H9 (cell line): ENCODE data around the gene SLC30A7. TPM values are rescaled to one million over a fixed set of nuclear protein-coding genes. Genes with fewer than 3 reads are reported as not detected.

Experiments
- DNase-seq: peaks from one replicate; pipeline ENCODE4 v3.0.0-alpha.2; 2017
- H2AFZ ChIP-seq: one replicate; pipeline ENCODE4 v1.6.1; 2013; ENCODE audit warnings: mild to moderate bottlenecking, low read length, control low read depth, moderate library complexity
- H2AK5ac ChIP-seq: 2 replicates; pipeline ENCODE4 v1.6.1; 2013; ENCODE audit warnings: low read length, control low read depth, mixed read lengths; ENCODE audit not compliant: insufficient read length
- H2BK120ac ChIP-seq: one replicate; pipeline ENCODE4 v1.6.1; 2013; ENCODE audit warnings: low read depth, mild to moderate bottlenecking, low read length, control low read depth, inconsistent platforms; ENCODE audit not compliant: poor library complexity, severe bottlenecking
- H2BK12ac ChIP-seq: 2 replicates; pipeline ENCODE4 v1.6.1; 2013; ENCODE audit warnings: low read length, control low read depth, mixed read lengths, low read depth; ENCODE audit not compliant: insufficient read length
- H2BK15ac ChIP-seq: 2 replicates; pipeline ENCODE4 v1.6.1; 2013; ENCODE audit warnings: low read depth, low read length, control low read depth
- H2BK20ac ChIP-seq: one replicate; pipeline ENCODE4 v1.6.1; 2013; ENCODE audit warnings: low read depth, mild to moderate bottlenecking, low read length, control low read depth, inconsistent platforms; ENCODE audit not compliant: poor library complexity, severe bottlenecking
- H2BK5ac ChIP-seq: 2 replicates; pipeline ENCODE4 v1.6.1; 2013; ENCODE audit warnings: low read length, control low read depth, mixed read lengths; ENCODE audit not compliant: insufficient read length
- H3K14ac ChIP-seq: 2 replicates; pipeline ENCODE4 v1.6.1; 2013; ENCODE audit warnings: low read length, control low read depth; ENCODE audit not compliant: insufficient read depth
- H3K18ac ChIP-seq: 2 replicates; pipeline ENCODE4 v1.6.1; 2013; ENCODE audit warnings: low read depth, mild to moderate bottlenecking, mixed read lengths, low read length, control low read depth; ENCODE audit not compliant: insufficient read length
- H3K23ac ChIP-seq: 2 replicates; pipeline ENCODE4 v1.6.1; 2013; ENCODE audit warnings: low read length, control low read depth, mixed read lengths, low read depth; ENCODE audit not compliant: insufficient read length
- H3K23me2 ChIP-seq: 2 replicates; pipeline ENCODE4 v1.6.1; 2013; ENCODE audit warnings: low read depth, mild to moderate bottlenecking, mixed read lengths, low read length, control low read depth; ENCODE audit not compliant: insufficient read length, poor library complexity, severe bottlenecking
- H3K27ac ChIP-seq: 2 replicates; pipeline ENCODE4 v1.5.1; 2013; ENCODE audit warnings: low read length, control low read depth, mixed read lengths, low read depth; ENCODE audit not compliant: insufficient read length
- H3K27me3 ChIP-seq: 2 replicates; pipeline ENCODE4 v1.6.1; 2013; ENCODE audit warnings: low read length, control low read depth, inconsistent platforms; ENCODE audit not compliant: insufficient read depth
- H3K4ac ChIP-seq: 2 replicates; pipeline ENCODE4 v1.6.1; 2013; ENCODE audit warnings: low read depth, mild to moderate bottlenecking, control low read depth, inconsistent platforms, low read length, moderate library complexity
- H3K4me1 ChIP-seq: 2 replicates; pipeline ENCODE4 v1.6.1; 2013; ENCODE audit warnings: low read length, control low read depth, inconsistent platforms; ENCODE audit not compliant: insufficient read depth
- H3K4me2 ChIP-seq: 2 replicates; pipeline ENCODE4 v1.6.1; 2013; ENCODE audit warnings: low read length, control low read depth, mixed read lengths; ENCODE audit not compliant: insufficient read length, insufficient read depth
- H3K56ac ChIP-seq: 2 replicates; pipeline ENCODE4 v1.6.1; 2013; ENCODE audit warnings: low read depth, mild to moderate bottlenecking, mixed read lengths, low read length, control low read depth; ENCODE audit not compliant: insufficient read length
- H3K79me1 ChIP-seq: 2 replicates; pipeline ENCODE4 v1.6.1; 2013; ENCODE audit warnings: low read depth, mild to moderate bottlenecking, moderate library complexity, low read length, control low read depth, inconsistent platforms; ENCODE audit not compliant: insufficient read depth, poor library complexity, severe bottlenecking
- H3K79me2 ChIP-seq: 2 replicates; pipeline ENCODE4 v1.6.1; 2013; ENCODE audit warnings: low read length, control low read depth, inconsistent platforms; ENCODE audit not compliant: insufficient read depth
- H3K9ac ChIP-seq: 2 replicates; pipeline ENCODE4 v1.6.1; 2013; ENCODE audit warnings: low read length, control low read depth, mixed read lengths; ENCODE audit not compliant: insufficient read length; ENCODE audit errors: extremely low read depth
- H3K9me3 ChIP-seq: one replicate; pipeline ENCODE4 v1.6.1; 2013; ENCODE audit warnings: low read depth, low read length, inconsistent platforms; ENCODE audit not compliant: control insufficient read depth
- H3T11ph ChIP-seq: one replicate; pipeline ENCODE4 v1.6.1; 2013; ENCODE audit warnings: mild to moderate bottlenecking, low read length, control low read depth, inconsistent platforms
- H4K20me1 ChIP-seq: one replicate; pipeline ENCODE4 v1.6.1; 2013; ENCODE audit not compliant: control insufficient read depth, insufficient read length, insufficient read depth
- H4K5ac ChIP-seq: 2 replicates; pipeline ENCODE4 v1.6.1; 2013; ENCODE audit warnings: low read depth, mild to moderate bottlenecking, mixed read lengths, low read length, control low read depth; ENCODE audit not compliant: insufficient read length
- H4K8ac ChIP-seq: replicated peaks from 2 replicates; pipeline ENCODE4 v1.6.1; 2013; ENCODE audit warnings: low read length, control low read depth, mixed read lengths, low read depth; ENCODE audit not compliant: insufficient read length
- H4K91ac ChIP-seq: 2 replicates; pipeline ENCODE4 v1.6.1; 2013; ENCODE audit warnings: low read depth, mild to moderate bottlenecking, moderate library complexity, mixed read lengths, low read length, control low read depth; ENCODE audit not compliant: insufficient read length
- H3K27ac Mint-ChIP-seq, 3 experiments: 2 replicates in 2 of 3; 3 replicates in 1 of 3; pipeline ENCODE4 v1.8.0; 2020 to 2021; ENCODE audit warnings: mixed read lengths in 3 of 3, mild to moderate bottlenecking in 1 of 3, moderate library complexity in 1 of 3
- H3K27me3 Mint-ChIP-seq: 2 replicates; pipeline ENCODE4 v1.8.0; 2021; ENCODE audit warnings: low read depth, mild to moderate bottlenecking, moderate library complexity, mixed read lengths
- H3K36me3 Mint-ChIP-seq, 3 experiments: 2 replicates in 2 of 3; 3 replicates in 1 of 3; pipeline ENCODE4 v1.8.0; 2020 to 2021; ENCODE audit warnings: low read depth in 3 of 3, mixed read lengths in 3 of 3; ENCODE audit not compliant: insufficient read depth in 1 of 3
- H3K4me1 Mint-ChIP-seq, 2 experiments: 2 replicates each; pipeline ENCODE4 v1.8.0; 2020; ENCODE audit warnings: mixed read lengths in 2 of 2
- H3K4me3 Mint-ChIP-seq, 2 experiments: 2 replicates in 1 of 2; 3 replicates in 1 of 2; pipeline ENCODE4 v1.8.0; 2020 to 2021; ENCODE audit warnings: mild to moderate bottlenecking in 2 of 2, mixed read lengths in 2 of 2, moderate library complexity in 1 of 2
- H3K9me3 Mint-ChIP-seq, 2 experiments: 2 replicates in 1 of 2; 3 replicates in 1 of 2; pipeline ENCODE4 v1.8.0; 2020; ENCODE audit warnings: mild to moderate bottlenecking in 2 of 2, mixed read lengths in 2 of 2, moderate library complexity in 1 of 2
- CTCF ChIP-seq: fragments of 200-600 bp; sonication (generic); conservative IDR thresholded peaks from 3 replicates; pipeline ENCODE4 v1.8.0; 2021; ENCODE audit warnings: antibody characterized with exemption, mild to moderate bottlenecking
- WGBS: extraction: QIAGEN DNeasy Blood & Tissue Kit; methylation state at CpG from one replicate; pipeline ENCODE4 v1.1.7; 2013; ENCODE audit warnings: missing lambda C conversion rate, low lambda C conversion rate, mixed read lengths; ENCODE audit not compliant: insufficient read length; ENCODE audit errors: extremely low coverage; 5-methylcytosine and 5-hydroxymethylcytosine counted together
- total RNA-seq: library from RNA; stranded (reverse); gene quantifications from 2 replicates; pipeline ENCODE4 v1.2.1, GENCODE V29; 2021

The SLC30A7 gene
- total RNA-seq, 1 experiment from 2014 or later, result 25.6 TPM

GRCh38 chr1:100969327-100969726 is 73.4 kb downstream of the SLC30A7 start:
- Mint-ChIP-seq H3K27me3 (no peaks in the 10 kb centered on the region), H3K4me3 (no peak overlapping the region), H3K27ac (no peak overlapping the region), H3K36me3 (peaks cover 3 to 27% (median 16%) of the 10 kb centered on the region in 3 experiments; a peak in 5 of 7 replicates), H3K9me3 (no peaks in the 10 kb centered on the region), H3K4me1 (peaks cover 15 to 17% of the 10 kb centered on the region in 2 experiments)
- Histone ChIP-seq H3T11ph (no peak overlapping the region), H4K91ac (no peak overlapping the region), H2AFZ (no peak overlapping the region), H4K5ac (no peak overlapping the region), H2BK12ac (no peak overlapping the region), H3K23ac (no peak overlapping the region), H3K14ac (no peak overlapping the region), H3K4me1 (no peaks in the 10 kb centered on the region; the same call in 1 of the 2 replicates), H2BK15ac (no peak overlapping the region), H4K20me1 (no peaks in the 10 kb centered on the region), H3K79me2 (no peaks in the 10 kb centered on the region), H3K56ac (no peak overlapping the region), H3K9ac (no peak overlapping the region), H3K79me1 (no peaks in the 10 kb centered on the region), H3K4ac (no peak overlapping the region), H3K23me2 (no peaks in the 10 kb centered on the region), H3K27ac (no peak overlapping the region), H2BK120ac (no peak overlapping the region), H2AK5ac (no peak overlapping the region), H3K27me3 (no peaks in the 10 kb centered on the region), H3K4me2 (no peak overlapping the region), H4K8ac (no peak overlapping the region), H3K9me3 (no peaks in the 10 kb centered on the region), H3K18ac (no peak overlapping the region), H2BK20ac (no peak overlapping the region), H2BK5ac (no peak overlapping the region)
- no CpG with 5 or more reads among the region's 2 CpGs for WGBS
- no peak for DNase-seq
- no peak for TF ChIP-seq CTCF
